PC-3 (cell line): ENCODE measurements around the gene SQOR.

Source experiments
- EZH2 ChIP-seq: fragments of 300-600 bp; sonication (generic); IDR thresholded peaks from one replicate; pipeline ENCODE4 v1.6.1; 2017; ENCODE audit warnings: antibody characterized with exemption, mild to moderate bottlenecking, low read length; ENCODE audit not compliant: unreplicated experiment
- TF ChIP-seq, protein P1 (sequence below): fragments of 300-600 bp; sonication (generic); conservative IDR thresholded peaks from 2 replicates; pipeline ENCODE4 v1.5.1; 2017; ENCODE audit warnings: antibody characterized with exemption, low read depth, mild to moderate bottlenecking, low read length

DNA sequence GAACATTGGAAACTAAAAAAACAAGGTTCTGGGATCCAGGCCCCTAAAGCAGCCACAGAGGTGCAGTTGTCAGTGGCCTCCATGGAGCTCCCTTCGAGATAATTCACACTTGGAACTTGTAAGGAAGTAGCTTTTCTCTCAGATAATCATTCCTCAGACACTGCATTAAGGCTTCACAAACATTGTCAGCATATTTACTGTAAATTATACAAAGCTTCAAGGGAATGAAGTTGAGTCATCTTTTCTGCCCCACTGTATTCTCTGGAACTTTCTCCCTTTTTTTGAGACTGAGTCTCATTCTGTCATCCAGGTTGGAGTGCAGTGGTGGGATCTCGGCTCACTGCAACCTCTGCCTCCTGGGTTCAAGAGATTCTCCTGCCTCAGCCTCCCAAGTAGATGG, 40.5 kb upstream of the SQOR start:
- TF ChIP-seq, protein P1, sequence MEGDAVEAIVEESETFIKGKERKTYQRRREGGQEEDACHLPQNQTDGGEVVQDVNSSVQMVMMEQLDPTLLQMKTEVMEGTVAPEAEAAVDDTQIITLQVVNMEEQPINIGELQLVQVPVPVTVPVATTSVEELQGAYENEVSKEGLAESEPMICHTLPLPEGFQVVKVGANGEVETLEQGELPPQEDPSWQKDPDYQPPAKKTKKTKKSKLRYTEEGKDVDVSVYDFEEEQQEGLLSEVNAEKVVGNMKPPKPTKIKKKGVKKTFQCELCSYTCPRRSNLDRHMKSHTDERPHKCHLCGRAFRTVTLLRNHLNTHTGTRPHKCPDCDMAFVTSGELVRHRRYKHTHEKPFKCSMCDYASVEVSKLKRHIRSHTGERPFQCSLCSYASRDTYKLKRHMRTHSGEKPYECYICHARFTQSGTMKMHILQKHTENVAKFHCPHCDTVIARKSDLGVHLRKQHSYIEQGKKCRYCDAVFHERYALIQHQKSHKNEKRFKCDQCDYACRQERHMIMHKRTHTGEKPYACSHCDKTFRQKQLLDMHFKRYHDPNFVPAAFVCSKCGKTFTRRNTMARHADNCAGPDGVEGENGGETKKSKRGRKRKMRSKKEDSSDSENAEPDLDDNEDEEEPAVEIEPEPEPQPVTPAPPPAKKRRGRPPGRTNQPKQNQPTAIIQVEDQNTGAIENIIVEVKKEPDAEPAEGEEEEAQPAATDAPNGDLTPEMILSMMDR: no peak
- no peak for TF ChIP-seq EZH2
